Measurements from ENCODE around the gene GSC2.

The GSC2 gene

GRCh38 chr22:19103880-19104821 is 45.9 kb downstream of the GSC2 start:
- no peak for DNase-seq (ENCODE audit: extremely low spot score)
- ChIA-PET POLR2A (no interaction called here), CTCF (interaction anchor here (0.9 kb wide), 1 partner anchor 9 kb away, joined by 4 read pairs; no protein-coding TSS in a partner anchor)
- TF ChIP-seq, protein P1, sequence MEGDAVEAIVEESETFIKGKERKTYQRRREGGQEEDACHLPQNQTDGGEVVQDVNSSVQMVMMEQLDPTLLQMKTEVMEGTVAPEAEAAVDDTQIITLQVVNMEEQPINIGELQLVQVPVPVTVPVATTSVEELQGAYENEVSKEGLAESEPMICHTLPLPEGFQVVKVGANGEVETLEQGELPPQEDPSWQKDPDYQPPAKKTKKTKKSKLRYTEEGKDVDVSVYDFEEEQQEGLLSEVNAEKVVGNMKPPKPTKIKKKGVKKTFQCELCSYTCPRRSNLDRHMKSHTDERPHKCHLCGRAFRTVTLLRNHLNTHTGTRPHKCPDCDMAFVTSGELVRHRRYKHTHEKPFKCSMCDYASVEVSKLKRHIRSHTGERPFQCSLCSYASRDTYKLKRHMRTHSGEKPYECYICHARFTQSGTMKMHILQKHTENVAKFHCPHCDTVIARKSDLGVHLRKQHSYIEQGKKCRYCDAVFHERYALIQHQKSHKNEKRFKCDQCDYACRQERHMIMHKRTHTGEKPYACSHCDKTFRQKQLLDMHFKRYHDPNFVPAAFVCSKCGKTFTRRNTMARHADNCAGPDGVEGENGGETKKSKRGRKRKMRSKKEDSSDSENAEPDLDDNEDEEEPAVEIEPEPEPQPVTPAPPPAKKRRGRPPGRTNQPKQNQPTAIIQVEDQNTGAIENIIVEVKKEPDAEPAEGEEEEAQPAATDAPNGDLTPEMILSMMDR (IDR thresholded peaks at IDR 0.05; ENCODE audit: control extremely low read depth, extremely low read depth, low read depth, missing control alignments): no peak

- TF ChIP-seq, protein P1 (IDR thresholded peaks at IDR 0.05; ENCODE audit: control extremely low read depth, extremely low read depth, low read depth, missing control alignments): no peak
- DNase-seq (ENCODE audit: extremely low spot score): no peak
- POLR2A ChIA-PET: no interaction called here
- CTCF ChIA-PET: interaction anchor here (1.3 to 1.4 kb wide), 2 partner anchors 10 to 46 kb away, joined by 3 to 5 read pairs; partner anchors contain the start of gene ESS2
Observed at GRCh38 chr22:19098157-19098556, 51.9 kb downstream of the GSC2 start.

DNA sequence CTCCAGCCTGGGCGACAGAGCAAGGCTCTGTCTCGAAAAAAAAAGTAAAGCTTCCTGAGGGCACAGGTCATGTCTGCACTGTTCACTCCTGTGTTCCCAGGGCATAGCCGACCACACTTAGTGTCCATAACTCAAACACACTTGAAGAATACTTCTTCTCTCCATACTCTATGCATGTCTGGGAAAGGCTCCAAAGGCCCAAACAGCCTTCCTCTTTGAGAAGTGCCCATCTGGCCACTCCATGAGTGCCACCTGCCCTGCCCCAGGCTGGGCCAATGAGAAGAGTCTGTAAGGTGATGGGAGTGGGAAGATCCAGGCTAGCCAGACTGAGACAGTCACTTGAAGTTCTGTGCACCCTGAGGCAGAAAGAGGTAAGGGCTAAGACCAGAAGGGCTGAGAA is 52.6 kb downstream of the GSC2 start:
- ChIA-PET CTCF (interaction anchor here (1.5 kb wide), 1 partner anchor 13 kb away, joined by 3 read pairs; no protein-coding TSS in a partner anchor), POLR2A (no interaction called here)
- TF ChIP-seq, protein P1 (IDR thresholded peaks at IDR 0.05; ENCODE audit: control extremely low read depth, extremely low read depth, low read depth, missing control alignments): no peak
- no peak for DNase-seq (ENCODE audit: extremely low spot score)

Data from GM10248 (cell line).